BLaER1 treated with 17β-estradiol and CSF1 and Interleukin-3, amounts not matched to agents 10 nM and 100 nM (cell line): Measurements from ENCODE around the gene PITPNC1.
"Not testable (repeated sequence)": the region's sequence is repeated elsewhere in the genome, so short reads cannot be mapped to it uniquely, and the experiment has no call there.

Experiments
- H3K27ac ChIP-seq, 11 experiments: shearing (Covaris generic); formaldehyde crosslinking; 2 replicates each; pipeline ENCODE4 v1.8.1; 2022
- H3K27me3 ChIP-seq, 11 experiments: shearing (Covaris generic); formaldehyde crosslinking; 2 replicates each; pipeline ENCODE4 v1.8.1; 2022
- H3K36me3 ChIP-seq, 11 experiments: shearing (Covaris generic); formaldehyde crosslinking; 2 replicates each; pipeline ENCODE4 v1.8.1; 2022
- H3K4me1 ChIP-seq, 10 experiments: shearing (Covaris generic); formaldehyde crosslinking; 2 replicates each; pipeline ENCODE4 v1.8.1; 2022
- H3K4me2 ChIP-seq, 11 experiments: shearing (Covaris generic); formaldehyde crosslinking; 2 replicates each; pipeline ENCODE4 v1.8.1; 2022
- H3K4me3 ChIP-seq, 10 experiments: shearing (Covaris generic); formaldehyde crosslinking; 2 replicates each; pipeline ENCODE4 v1.8.1; 2022
- H3K9ac ChIP-seq, 11 experiments: shearing (Covaris generic); formaldehyde crosslinking; 2 replicates each; pipeline ENCODE4 v1.8.1; 2022
- H3K9me3 ChIP-seq, 11 experiments: shearing (Covaris generic); formaldehyde crosslinking; replicated peaks in 1 of 11; 2 replicates each; pipeline ENCODE4 v1.8.1; 2022
- H4K20me1 ChIP-seq, 11 experiments: shearing (Covaris generic); formaldehyde crosslinking; 2 replicates each; pipeline ENCODE4 v1.8.1; 2022
- Cebpa-rat ChIP-seq, 11 experiments: shearing (Covaris generic); IDR thresholded peaks; 2 replicates each; pipeline ENCODE4 v1.8.1; 2022

Gene PITPNC1

DNA sequence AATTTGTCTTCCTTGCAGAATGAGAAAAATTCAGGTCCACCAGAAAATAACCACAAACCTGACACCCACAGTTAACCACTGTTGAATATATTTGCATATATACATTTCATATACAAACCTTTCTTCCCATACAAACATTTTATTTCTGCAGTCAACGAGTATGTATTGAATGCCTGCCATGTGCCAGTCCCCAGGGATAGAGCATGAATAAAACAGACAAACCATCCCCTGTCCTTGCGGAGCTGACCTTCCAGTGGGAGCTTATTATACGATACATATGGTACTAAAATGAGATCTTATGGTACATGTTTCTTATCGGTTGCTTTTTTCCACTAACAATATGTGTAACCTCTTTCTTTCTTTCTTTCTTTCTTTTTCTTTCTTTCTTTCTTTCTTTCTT lies 116.7 kb downstream of the PITPNC1 start:
- Histone ChIP-seq H4K20me1 (peaks cover 0 to 17% (median 0%) of the 10 kb centered on the region in 11 experiments; a peak in 2 of 22 replicates), H3K36me3 (peaks cover 0 to 13% (median 0%) of the 10 kb centered on the region in 11 experiments; a peak in 3 of 22 replicates), H3K9ac (no peak overlapping the region), H3K4me1 (peaks cover 5 to 33% (median 20%) of the 10 kb centered on the region in 10 experiments; a peak in 17 of 20 replicates), H3K4me2 (no peak overlapping the region), H3K27me3 (no peaks in the 10 kb centered on the region), H3K9me3 (peaks cover 0 to 17% (median 6%) of the 10 kb centered on the region in 11 experiments; a peak in 14 of 22 replicates), H3K4me3 (no peak overlapping the region), H3K27ac (no peak overlapping the region)
- no peak for TF ChIP-seq Cebpa-rat (IDR thresholded peaks at IDR 0.05)

DNA sequence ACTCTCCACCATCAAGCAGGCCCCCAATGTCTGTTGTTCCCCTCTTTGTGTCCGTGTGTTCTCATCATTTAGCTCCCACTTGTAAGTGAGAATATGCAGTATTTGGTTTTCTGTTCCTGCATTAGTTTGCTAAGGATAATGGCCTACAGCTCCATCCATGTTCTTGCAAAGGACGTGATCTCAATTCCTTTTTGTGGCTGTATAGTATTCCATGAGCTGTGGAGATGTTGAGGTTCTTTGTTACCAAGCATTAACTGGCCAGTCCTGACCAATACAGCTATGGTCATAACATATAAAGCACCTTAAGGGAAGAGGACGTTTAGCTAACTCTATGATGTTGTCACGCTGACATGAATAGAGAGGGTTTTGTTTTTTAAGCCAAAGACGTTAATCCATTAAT lies 118.5 kb downstream of the PITPNC1 start:
- H3K9ac ChIP-seq, H3K27me3 ChIP-seq, H3K27ac ChIP-seq, H3K4me3 ChIP-seq, H3K4me2 ChIP-seq: not testable (repeated sequence)
- H3K36me3 ChIP-seq = peaks cover 0 to 10% (median 0%) of the 10 kb centered on the region in 11 experiments; a peak in 1 of 22 replicates
- peaks cover 0 to 17% (median 0%) of the 10 kb centered on the region in 11 experiments; a peak in 2 of 22 replicates for H4K20me1 ChIP-seq
- peaks cover 5 to 29% (median 15%) of the 10 kb centered on the region in 10 experiments; a peak in 17 of 20 replicates for H3K4me1 ChIP-seq
- H3K9me3 ChIP-seq = peaks cover 0 to 17% (median 6%) of the 10 kb centered on the region in 11 experiments; a peak in 14 of 22 replicates

DNA sequence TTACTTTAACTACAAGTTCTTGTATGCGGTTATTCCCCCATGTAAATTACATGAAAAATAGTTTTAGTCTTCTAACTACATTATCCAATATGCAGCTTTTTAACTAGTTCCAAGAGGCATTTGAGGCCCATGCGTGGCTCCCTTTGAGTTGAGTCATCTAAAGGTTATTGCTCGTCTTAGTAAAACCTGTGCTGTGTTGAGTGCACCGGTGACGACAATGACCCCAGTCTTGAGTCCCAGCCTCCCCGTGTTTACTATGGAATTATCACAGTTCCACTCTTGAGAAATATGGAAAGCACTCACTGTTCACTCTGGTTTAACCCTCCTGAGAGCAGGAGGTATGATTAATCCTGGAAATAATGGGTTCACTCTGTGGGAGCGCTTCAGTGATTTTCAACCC lies 119.2 kb downstream of the PITPNC1 start:
- TF ChIP-seq Cebpa-rat (IDR thresholded peaks at IDR 0.05) = no peak
- Histone ChIP-seq H3K4me2 (no peak overlapping the region), H4K20me1 (peaks cover 0 to 11% (median 0%) of the 10 kb centered on the region in 11 experiments; a peak in 2 of 22 replicates)

DNA sequence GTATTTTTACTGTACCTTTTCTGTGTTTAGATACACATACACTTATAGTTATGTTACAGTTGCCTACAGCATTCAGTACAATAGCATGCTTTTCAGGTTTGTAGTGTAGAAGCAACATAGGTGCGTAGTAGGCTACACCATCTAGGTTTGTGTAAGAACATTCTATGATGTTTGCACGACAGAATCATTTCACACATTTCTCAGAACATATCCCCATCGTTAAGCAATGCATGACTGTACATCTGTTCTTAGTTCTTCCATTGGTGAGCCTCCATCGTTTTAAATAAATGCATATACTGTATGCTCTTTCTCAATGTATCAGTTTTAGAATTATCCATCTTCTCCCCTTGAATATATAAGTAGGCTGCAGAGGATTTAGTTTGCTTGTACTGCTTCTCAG lies 122.6 kb downstream of the PITPNC1 start:
- TF ChIP-seq Cebpa-rat (IDR thresholded peaks at IDR 0.05) = no peak
- Histone ChIP-seq H3K27me3 (no peaks in the 10 kb centered on the region), H3K4me3 (no peak overlapping the region), H3K36me3 (peaks cover 0 to 8% (median 0%) of the 10 kb centered on the region in 11 experiments; a peak in 1 of 22 replicates), H3K9me3 (peaks cover 0 to 17% (median 6%) of the 10 kb centered on the region in 11 experiments; a peak in 14 of 22 replicates), H4K20me1 (no peaks in the 10 kb centered on the region), H3K4me1 (peaks cover 0 to 16% (median 4%) of the 10 kb centered on the region in 10 experiments; a peak in 7 of 20 replicates), H3K4me2 (no peak overlapping the region), H3K27ac (no peak overlapping the region), H3K9ac (no peak overlapping the region)

More for the DNA sequence above, 119.2 kb downstream of the PITPNC1 start:
- H3K9me3 ChIP-seq = peaks cover 0 to 17% (median 6%) of the 10 kb centered on the region in 11 experiments; a peak in 14 of 22 replicates
- H3K9ac ChIP-seq = no peak overlapping the region
- no peaks in the 10 kb centered on the region for H3K27me3 ChIP-seq
- no peak overlapping the region for H3K27ac ChIP-seq
- H3K4me3 ChIP-seq = no peak overlapping the region
- H3K4me1 ChIP-seq = peaks cover 5 to 21% (median 11%) of the 10 kb centered on the region in 10 experiments; a peak in 17 of 20 replicates
- 0 out of 22 replicates have a peak, but pooled peaks cover 0 to 8% (median 0%) of the 10 kb centered on the region in 11 experiments for H3K36me3 ChIP-seq

DNA sequence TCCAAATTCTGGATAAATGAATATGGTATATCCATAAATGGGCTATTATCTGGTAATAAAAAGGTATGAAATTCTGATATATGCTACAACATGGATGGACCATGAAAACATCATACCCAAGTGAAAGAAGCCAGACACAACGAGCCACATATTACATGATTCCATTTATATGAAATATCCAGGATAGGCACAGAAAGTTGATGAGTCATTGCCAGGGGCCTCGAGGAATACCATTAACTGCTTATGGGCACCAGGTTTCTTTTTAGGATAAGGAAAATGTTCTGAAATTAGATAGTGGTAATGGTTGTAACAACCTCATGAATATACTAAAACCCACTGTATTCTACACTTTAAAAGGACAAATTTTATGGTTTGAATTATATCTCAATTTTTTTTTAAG lies 123.2 kb downstream of the PITPNC1 start:
- Histone ChIP-seq H3K9me3 (peaks cover 0 to 16% (median 6%) of the 10 kb centered on the region in 11 experiments; a peak in 14 of 22 replicates), H4K20me1 (no peaks in the 10 kb centered on the region), H3K27me3 (no peaks in the 10 kb centered on the region), H3K4me1 (peaks cover 0 to 16% (median 4%) of the 10 kb centered on the region in 10 experiments; a peak in 7 of 20 replicates), H3K9ac (no peak overlapping the region), H3K4me2 (no peak overlapping the region), H3K4me3 (no peak overlapping the region), H3K27ac (no peak overlapping the region), H3K36me3 (peaks cover 0 to 8% (median 0%) of the 10 kb centered on the region in 11 experiments; a peak in 1 of 22 replicates)
- TF ChIP-seq Cebpa-rat (IDR thresholded peaks at IDR 0.05) = no peak

DNA sequence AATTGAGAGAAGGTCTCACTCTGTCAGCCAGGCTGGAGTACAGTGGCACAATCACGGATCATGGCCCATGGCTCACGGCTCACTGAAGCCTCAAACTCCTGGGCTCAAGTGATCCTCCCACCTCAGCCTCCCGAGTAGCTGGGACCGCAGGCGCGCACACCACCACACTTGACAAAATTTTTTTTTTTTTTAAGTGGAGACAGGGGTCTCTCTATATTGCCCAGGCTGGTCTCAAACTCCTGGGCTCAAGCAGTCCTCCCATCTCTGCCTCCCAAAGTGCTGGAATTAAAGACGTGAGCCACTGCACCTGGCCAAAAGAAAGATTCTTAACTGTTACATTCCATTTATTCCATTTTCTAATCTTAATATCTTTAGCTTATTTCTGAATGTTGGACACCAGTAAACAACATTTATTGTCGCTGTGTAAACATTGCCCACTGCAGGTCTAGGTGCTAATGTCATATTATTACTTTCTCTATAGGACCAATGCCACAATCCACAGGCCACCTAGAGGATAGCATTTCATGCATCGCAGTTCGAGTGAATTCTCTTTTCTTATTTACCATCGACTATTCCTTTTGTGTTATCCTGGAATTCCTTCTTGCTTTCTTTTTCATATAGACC lies 123.7 kb downstream of the PITPNC1 start:
- Histone ChIP-seq H4K20me1 (no peaks in the 10 kb centered on the region), H3K4me1 (peaks cover 0 to 16% (median 4%) of the 10 kb centered on the region in 10 experiments; a peak in 7 of 20 replicates), H3K36me3 (peaks cover 0 to 10% (median 0%) of the 10 kb centered on the region in 11 experiments; a peak in 3 of 22 replicates), H3K9me3 (peaks cover 0 to 14% (median 3%) of the 10 kb centered on the region in 11 experiments; a peak in 12 of 22 replicates), H3K27ac (no peak overlapping the region), H3K4me3 (no peak overlapping the region), H3K9ac (no peak overlapping the region), H3K4me2 (no peak overlapping the region), H3K27me3 (no peaks in the 10 kb centered on the region)
- no peak for TF ChIP-seq Cebpa-rat (IDR thresholded peaks at IDR 0.05)

DNA sequence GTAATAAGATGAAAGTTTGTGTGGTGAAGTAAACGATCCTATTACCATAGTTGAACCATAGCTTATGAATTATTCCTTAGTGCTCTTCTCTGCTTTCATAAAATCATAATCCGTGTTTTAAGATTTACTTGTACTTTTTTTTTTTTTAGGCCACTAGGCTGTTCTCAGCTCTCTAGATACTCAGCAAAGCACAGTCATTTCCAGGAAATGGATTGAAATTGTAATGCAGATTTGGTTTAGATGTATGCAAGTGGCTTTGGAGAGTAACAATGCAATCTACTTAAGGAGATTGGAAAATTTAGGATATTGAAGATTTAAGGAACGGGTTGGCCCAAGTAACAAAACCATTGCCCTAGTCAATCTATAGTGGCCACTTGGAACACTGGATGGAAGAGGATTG lies 125.1 kb downstream of the PITPNC1 start:
- no peak for TF ChIP-seq Cebpa-rat (IDR thresholded peaks at IDR 0.05)
- no peak overlapping the region for H3K9ac ChIP-seq
- H3K4me2 ChIP-seq = no peak overlapping the region
- H3K9me3 ChIP-seq = peaks cover 3 to 21% (median 8%) of the 10 kb centered on the region in 11 experiments
- peaks cover 0 to 16% (median 3%) of the 10 kb centered on the region in 11 experiments; a peak in 5 of 22 replicates for H3K36me3 ChIP-seq
- no peaks in the 10 kb centered on the region for H3K27me3 ChIP-seq
- no peak overlapping the region for H3K27ac ChIP-seq
- peaks cover 0 to 16% (median 4%) of the 10 kb centered on the region in 10 experiments; a peak in 7 of 20 replicates for H3K4me1 ChIP-seq
- H3K4me3 ChIP-seq = no peak overlapping the region
- no peaks in the 10 kb centered on the region for H4K20me1 ChIP-seq

DNA sequence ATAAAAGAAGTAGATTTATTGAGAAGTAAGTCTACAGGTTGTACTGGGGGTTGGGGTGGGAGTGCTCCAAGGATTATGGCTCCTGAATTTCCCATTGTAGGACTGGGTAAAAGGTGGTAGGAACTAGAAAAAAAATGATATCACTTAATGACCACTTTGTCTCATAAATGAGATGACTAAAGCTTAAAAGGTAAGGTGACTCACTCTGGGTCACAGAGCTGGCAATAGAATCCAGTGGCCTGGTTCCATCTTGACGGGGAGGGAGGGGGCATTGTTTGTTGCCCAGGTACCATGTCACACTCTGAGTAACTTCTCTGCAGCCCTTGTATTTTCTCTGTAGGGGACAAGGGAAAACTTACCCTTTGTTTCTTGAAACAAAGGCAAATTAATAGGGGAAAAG lies 126.1 kb downstream of the PITPNC1 start:
- H3K4me2 ChIP-seq = peak overlapping the region in 4 of 11 experiments; percentile 17 to 72 (median 40); a peak in 6 of 22 replicates
- no peak overlapping the region for H3K27ac ChIP-seq
- peaks cover 0 to 17% (median 9%) of the 10 kb centered on the region in 11 experiments; a peak in 8 of 22 replicates for H3K36me3 ChIP-seq

DNA sequence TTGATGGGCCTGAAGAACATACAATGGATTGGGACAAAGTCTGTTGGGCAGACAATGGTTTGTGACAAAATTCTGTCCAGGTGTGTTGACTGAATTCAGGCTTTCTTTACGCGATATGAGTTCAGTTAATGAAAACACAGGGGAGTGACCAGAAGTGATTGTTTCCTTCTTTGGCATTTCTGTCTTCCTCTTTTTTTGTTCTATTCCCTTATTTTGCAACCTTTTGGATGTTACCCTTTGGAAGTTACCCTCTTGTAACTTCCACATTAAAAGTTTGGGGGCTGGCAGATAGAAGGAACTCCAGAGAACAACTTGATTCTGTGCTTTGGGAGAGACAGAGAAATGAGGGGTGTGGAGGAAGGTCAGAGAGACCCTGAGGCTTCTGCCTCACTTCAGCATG lies 126.7 kb downstream of the PITPNC1 start:
- Histone ChIP-seq H4K20me1 (no peaks in the 10 kb centered on the region), H3K27ac (no peak overlapping the region), H3K9me3 (peaks cover 17 to 33% (median 22%) of the 10 kb centered on the region in 11 experiments), H3K9ac (no peak overlapping the region), H3K4me2 (peak overlapping the region in 5 of 11 experiments; percentile 3 to 72 (median 37); a peak in 9 of 22 replicates), H3K36me3 (peaks cover 0 to 21% (median 11%) of the 10 kb centered on the region in 11 experiments; a peak in 8 of 22 replicates), H3K4me3 (no peak overlapping the region), H3K27me3 (no peaks in the 10 kb centered on the region), H3K4me1 (peaks cover 0 to 16% (median 4%) of the 10 kb centered on the region in 10 experiments; a peak in 7 of 20 replicates)
- no peak for TF ChIP-seq Cebpa-rat (IDR thresholded peaks at IDR 0.05)

More for the DNA sequence above, 126.1 kb downstream of the PITPNC1 start:
- no peak overlapping the region for H3K9ac ChIP-seq
- no peaks in the 10 kb centered on the region for H3K27me3 ChIP-seq
- peaks cover 14 to 31% (median 18%) of the 10 kb centered on the region in 11 experiments for H3K9me3 ChIP-seq
- H4K20me1 ChIP-seq = no peaks in the 10 kb centered on the region
- no peak for TF ChIP-seq Cebpa-rat (IDR thresholded peaks at IDR 0.05)
- H3K4me1 ChIP-seq = peaks cover 0 to 16% (median 4%) of the 10 kb centered on the region in 10 experiments; a peak in 7 of 20 replicates
- H3K4me3 ChIP-seq = no peak overlapping the region
